ENCODE measurements around the gene OR6Y1. TPM values are rescaled to one million over a fixed set of nuclear protein-coding genes. Genes with fewer than 3 reads are reported as not detected.

OR6Y1 gene
- total RNA-seq (2012; rRNA removed) (not detected in 2 replicates), polyA plus RNA-seq (2012; rRNA removed) (not detected in 2 replicates), Bru-seq, nascent RNA (not detected), BruChase-seq, experiment 1, labeled RNA remaining after a 6-hour chase (not detected), BruChase-seq, experiment 2, labeled RNA remaining after a 2-hour chase (not detected)
- polyA plus RNA-seq (2012; cell fraction: cytosol; rRNA removed) = not detected in 2 replicates
- polyA plus RNA-seq (2012; cell fraction: nucleus; rRNA removed; ENCODE audit: low replicate concordance) = not detected in 2 replicates
- long read RNA-seq = 0 reads

DNA sequence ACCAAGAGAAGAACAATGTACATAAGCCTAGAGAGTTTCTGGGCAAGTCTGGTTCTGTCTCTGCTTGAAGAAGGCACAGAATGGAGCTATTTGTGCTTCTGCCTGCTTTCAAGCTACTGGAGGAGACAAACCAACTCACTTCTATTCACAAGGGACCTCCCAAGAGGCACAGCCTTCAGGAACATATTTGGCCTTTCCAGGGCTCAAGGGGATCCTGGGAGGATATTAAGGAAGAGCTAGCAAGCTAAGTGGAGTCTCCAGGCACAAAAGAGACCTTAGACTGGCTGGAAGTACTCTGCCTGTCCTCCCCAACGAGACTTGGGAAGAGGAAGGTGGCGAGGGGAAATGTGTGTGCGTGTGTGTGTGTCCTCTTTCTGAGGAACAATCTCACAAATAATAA is at the start of gene OR6Y1:
Gene OR6Y1 (minus strand): TSS at position 54 of the 400 bp plus-strand sequence. CDS start 6,300 bp downstream, outside the sequence.
- in situ Hi-C loops (cut with MboI; ENCODE audit: low sequenced_read_pairs) = no loop called here
- no peak for DNase-seq
- POLR2A ChIA-PET (ENCODE audit: unreplicated experiment) = no interaction called here
- H2BK20ac ChIP-seq (ENCODE audit: low read depth, low read length) = no peak within 1 kb of the TSS
- intact Hi-C loops (cut with micrococcal nuclease) = no loop called here
- H4K8ac ChIP-seq (ENCODE audit: low read depth in 2 of 2, low read length in 2 of 2) = no peak within 1 kb of the TSS
- H3K23ac ChIP-seq (ENCODE audit: low read depth, low read length) = no peak within 1 kb of the TSS
- no peak within 1 kb of the TSS for H2BK120ac ChIP-seq (ENCODE audit: low read depth, low read length)
- H3K27me3 ChIP-seq (ENCODE audit: control insufficient read depth, insufficient read depth, low read length) = no peaks in the 10 kb centered on the region
- H3K9ac ChIP-seq (ENCODE audit: low read depth, low read length) = no peak within 1 kb of the TSS
- no peak within 1 kb of the TSS for H2BK15ac ChIP-seq (ENCODE audit: low read depth, low read length)
- H4K5ac ChIP-seq (ENCODE audit: low read depth, low read length) = no peak within 1 kb of the TSS
- WGBS, 2 experiments (ENCODE audit: extremely low coverage in 2 of 2, insufficient read length in 1 of 2) = no CpG with 5 or more reads among the region's 3 CpGs
- CTCF ChIA-PET = no interaction called here
- no peaks in the 10 kb centered on the region for H3K36me3 ChIP-seq (ENCODE audit: control insufficient read depth, insufficient read depth, low read length)
- H3K14ac ChIP-seq (replicated peaks; ENCODE audit: low read depth, low read length) = no peak within 1 kb of the TSS
- dilution Hi-C loops (cut with HindIII; ENCODE audit: low sequenced_read_pairs, unreplicated experiment) = no loop called here
- H2AK9ac ChIP-seq (replicated peaks; ENCODE audit: low read depth, low read length, poor library complexity) = no peak within 1 kb of the TSS
- no peak within 1 kb of the TSS for H2AK5ac ChIP-seq (ENCODE audit: low read depth, low read length)
- H4K20me1 ChIP-seq (ENCODE audit: insufficient read depth, low read length) = no peaks in the 10 kb centered on the region
- no peak within 1 kb of the TSS for H3K18ac ChIP-seq (ENCODE audit: low read depth, low read length)
- no peaks in the 10 kb centered on the region for H3K79me1 ChIP-seq (ENCODE audit: low read depth in 1 of 2, low read length in 2 of 2)
- H3K4me3 ChIP-seq (ENCODE audit: insufficient read depth, low read depth, low read length) = no peak within 1 kb of the TSS
- no peak within 1 kb of the TSS for H3K56ac ChIP-seq (ENCODE audit: extremely low read depth, insufficient read depth, low read length)
- no peaks in the 10 kb centered on the region for H3K4me1 ChIP-seq (ENCODE audit: control insufficient read depth, insufficient read depth, low read length)
- TF ChIP-seq CEBPB (IDR thresholded peaks at IDR 0.05; ENCODE audit: low read depth, low read length) (no peak), CHD1 (IDR thresholded peaks at IDR 0.05; ENCODE audit: low read depth, low read length) (no peak), RCOR1 (IDR thresholded peaks at IDR 0.05; ENCODE audit: insufficient replicate concordance, low read length) (no peak), RFX5 (IDR thresholded peaks at IDR 0.05; ENCODE audit: low read depth, low read length) (no peak), BHLHE40 (IDR thresholded peaks at IDR 0.05; ENCODE audit: low read depth, low read length) (no peak), NFE2L2 (IDR thresholded peaks at IDR 0.05; ENCODE audit: low read depth, low read length) (no peak), POLR2A (IDR thresholded peaks at IDR 0.05; ENCODE audit: low read depth, low read length) (no peak), FOS (IDR thresholded peaks at IDR 0.05; ENCODE audit: low read depth, low read length) (no peak), MXI1 (IDR thresholded peaks at IDR 0.05; ENCODE audit: borderline replicate concordance, low read depth, low read length) (no peak), MAZ (IDR thresholded peaks at IDR 0.05; ENCODE audit: borderline replicate concordance, low read depth, low read length) (no peak), SMC3 (IDR thresholded peaks at IDR 0.05; ENCODE audit: low read depth, low read length) (no peak)
- TF ChIP-seq, protein P1, sequence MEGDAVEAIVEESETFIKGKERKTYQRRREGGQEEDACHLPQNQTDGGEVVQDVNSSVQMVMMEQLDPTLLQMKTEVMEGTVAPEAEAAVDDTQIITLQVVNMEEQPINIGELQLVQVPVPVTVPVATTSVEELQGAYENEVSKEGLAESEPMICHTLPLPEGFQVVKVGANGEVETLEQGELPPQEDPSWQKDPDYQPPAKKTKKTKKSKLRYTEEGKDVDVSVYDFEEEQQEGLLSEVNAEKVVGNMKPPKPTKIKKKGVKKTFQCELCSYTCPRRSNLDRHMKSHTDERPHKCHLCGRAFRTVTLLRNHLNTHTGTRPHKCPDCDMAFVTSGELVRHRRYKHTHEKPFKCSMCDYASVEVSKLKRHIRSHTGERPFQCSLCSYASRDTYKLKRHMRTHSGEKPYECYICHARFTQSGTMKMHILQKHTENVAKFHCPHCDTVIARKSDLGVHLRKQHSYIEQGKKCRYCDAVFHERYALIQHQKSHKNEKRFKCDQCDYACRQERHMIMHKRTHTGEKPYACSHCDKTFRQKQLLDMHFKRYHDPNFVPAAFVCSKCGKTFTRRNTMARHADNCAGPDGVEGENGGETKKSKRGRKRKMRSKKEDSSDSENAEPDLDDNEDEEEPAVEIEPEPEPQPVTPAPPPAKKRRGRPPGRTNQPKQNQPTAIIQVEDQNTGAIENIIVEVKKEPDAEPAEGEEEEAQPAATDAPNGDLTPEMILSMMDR (conservative IDR thresholded peaks at IDR 0.05; ENCODE audit: low read depth, low read length) = no peak
- TF ChIP-seq, protein P2, sequence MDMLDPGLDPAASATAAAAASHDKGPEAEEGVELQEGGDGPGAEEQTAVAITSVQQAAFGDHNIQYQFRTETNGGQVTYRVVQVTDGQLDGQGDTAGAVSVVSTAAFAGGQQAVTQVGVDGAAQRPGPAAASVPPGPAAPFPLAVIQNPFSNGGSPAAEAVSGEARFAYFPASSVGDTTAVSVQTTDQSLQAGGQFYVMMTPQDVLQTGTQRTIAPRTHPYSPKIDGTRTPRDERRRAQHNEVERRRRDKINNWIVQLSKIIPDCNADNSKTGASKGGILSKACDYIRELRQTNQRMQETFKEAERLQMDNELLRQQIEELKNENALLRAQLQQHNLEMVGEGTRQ (IDR thresholded peaks at IDR 0.05; ENCODE audit: low read depth, low read length) = no peak
- no peak within 1 kb of the TSS for H3K4ac ChIP-seq (ENCODE audit: low read depth, low read length)
- no peak within 1 kb of the TSS for H4K91ac ChIP-seq (ENCODE audit: insufficient read depth, low read depth, low read length)
- no TSS peak for BruUV-seq (replicated peaks)
- H2AFZ ChIP-seq (replicated peaks; ENCODE audit: low read length, poor library complexity) = no peak within 1 kb of the TSS
- H3K4me2 ChIP-seq (ENCODE audit: low read depth, low read length) = no peak within 1 kb of the TSS
- no peak for ATAC-seq (ENCODE audit: low read depth)
- H2BK5ac ChIP-seq (ENCODE audit: low read depth, low read length, poor library complexity, severe bottlenecking) = no peak within 1 kb of the TSS
- no peaks in the 10 kb centered on the region for H3K9me1 ChIP-seq (ENCODE audit: insufficient read depth, low read length)
- H3K9me3 ChIP-seq (ENCODE audit: control insufficient read depth, insufficient read depth, low read length) = 0 out of 2 replicates have a peak, but pooled peaks cover 2% of the 10 kb centered on the region
- no peak within 1 kb of the TSS for H3K27ac ChIP-seq (ENCODE audit: insufficient read depth, low read length)

All from IMR-90 (cell line).